RWPE1 (cell line): Measurements from ENCODE around the gene GRIN2A.

Experiments
- CTCF ChIA-PET: fragments of 350-600 bp; sonication (Branson Sonifier 250); formaldehyde crosslinking; extraction: SDS; loops from one replicate; lab custom pipeline; 2021; lab: Yijun Ruan, JAX
- POLR2A ChIA-PET: fragments of 400-600 bp; formaldehyde crosslinking; extraction: SDS; loops from one replicate; lab custom pipeline; 2020; ENCODE audit warnings: antibody characterized with exemption; ENCODE audit not compliant: low non-redundant PET; lab: Yijun Ruan, JAX
- DNase-seq: peaks from one replicate; pipeline ENCODE4 v3.0.0; 2012; ENCODE audit warnings: low spot score
- H3K27ac ChIP-seq: fragments of 450-650 bp; 2 replicates; pipeline ENCODE4 v1.5.1; 2017
- TF ChIP-seq, protein P1 (sequence below): fragments of 450-650 bp; conservative IDR thresholded peaks from 2 replicates; pipeline ENCODE4 v1.5.1; 2017; ENCODE audit warnings: low read depth, mild to moderate bottlenecking

Gene GRIN2A

DNA sequence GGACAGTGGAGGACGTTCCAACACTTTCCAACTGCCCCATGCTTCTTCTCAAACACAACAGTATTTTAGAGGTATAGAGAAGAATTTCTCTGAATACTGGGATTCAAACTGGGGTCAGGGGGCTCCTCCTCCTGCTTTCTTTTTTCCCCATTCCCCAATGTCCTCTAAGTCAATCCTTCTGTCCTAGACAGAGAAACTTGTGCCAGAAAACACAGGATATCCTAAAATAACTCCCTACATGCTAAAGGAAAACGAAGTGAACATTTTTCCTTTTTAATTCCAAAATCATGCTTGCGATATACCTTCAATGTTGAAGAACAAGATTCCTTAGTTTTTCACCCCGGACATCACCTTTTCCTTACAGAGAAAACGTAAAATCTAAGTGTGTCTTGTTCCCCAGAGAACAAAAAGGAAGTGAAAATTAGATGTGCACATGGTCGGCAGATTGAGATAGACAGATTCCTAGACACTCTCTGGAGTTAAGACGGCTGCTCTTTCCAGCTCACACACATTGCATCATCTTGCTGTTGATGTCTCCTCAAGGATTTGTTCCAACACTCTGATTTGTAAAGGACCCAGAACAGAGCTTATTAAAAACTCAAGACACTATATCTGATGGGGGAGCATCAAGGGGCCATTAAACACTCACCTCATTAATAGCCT, 228.2 kb downstream of the GRIN2A start:
- no peak for DNase-seq
- POLR2A ChIA-PET: no interaction called here
- no peak overlapping the region for H3K27ac ChIP-seq
- TF ChIP-seq, protein P1, sequence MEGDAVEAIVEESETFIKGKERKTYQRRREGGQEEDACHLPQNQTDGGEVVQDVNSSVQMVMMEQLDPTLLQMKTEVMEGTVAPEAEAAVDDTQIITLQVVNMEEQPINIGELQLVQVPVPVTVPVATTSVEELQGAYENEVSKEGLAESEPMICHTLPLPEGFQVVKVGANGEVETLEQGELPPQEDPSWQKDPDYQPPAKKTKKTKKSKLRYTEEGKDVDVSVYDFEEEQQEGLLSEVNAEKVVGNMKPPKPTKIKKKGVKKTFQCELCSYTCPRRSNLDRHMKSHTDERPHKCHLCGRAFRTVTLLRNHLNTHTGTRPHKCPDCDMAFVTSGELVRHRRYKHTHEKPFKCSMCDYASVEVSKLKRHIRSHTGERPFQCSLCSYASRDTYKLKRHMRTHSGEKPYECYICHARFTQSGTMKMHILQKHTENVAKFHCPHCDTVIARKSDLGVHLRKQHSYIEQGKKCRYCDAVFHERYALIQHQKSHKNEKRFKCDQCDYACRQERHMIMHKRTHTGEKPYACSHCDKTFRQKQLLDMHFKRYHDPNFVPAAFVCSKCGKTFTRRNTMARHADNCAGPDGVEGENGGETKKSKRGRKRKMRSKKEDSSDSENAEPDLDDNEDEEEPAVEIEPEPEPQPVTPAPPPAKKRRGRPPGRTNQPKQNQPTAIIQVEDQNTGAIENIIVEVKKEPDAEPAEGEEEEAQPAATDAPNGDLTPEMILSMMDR: no peak
- CTCF ChIA-PET: no interaction called here

GRCh38 chr16:9950658-9951057, 231.6 kb downstream of the GRIN2A start:
- CTCF ChIA-PET: no interaction called here
- H3K27ac ChIP-seq: no peak overlapping the region
- POLR2A ChIA-PET: no interaction called here
- TF ChIP-seq, protein P1: no peak
- no peak for DNase-seq

GRCh38 chr16:9949396-9949795, 232.8 kb downstream of the GRIN2A start:
- H3K27ac ChIP-seq: no peak overlapping the region
- TF ChIP-seq, protein P1: no peak
- POLR2A ChIA-PET: no interaction called here
- CTCF ChIA-PET: no interaction called here
- DNase-seq: no peak

- no peak for DNase-seq
- POLR2A ChIA-PET: no interaction called here
- H3K27ac ChIP-seq: no peak overlapping the region
- TF ChIP-seq, protein P1: no peak
- CTCF ChIA-PET: no interaction called here
These were observed 233.3 kb downstream of the GRIN2A start for GRCh38 chr16:9948933-9949332.

GRCh38 chr16:9946022-9946720, 236.1 kb downstream of the GRIN2A start:
- H3K27ac ChIP-seq: no peak overlapping the region
- ChIA-PET POLR2A (no interaction called here), CTCF (interaction anchor here (0.7 kb wide), 1 partner anchor 689 kb away, joined by 4 read pairs; no protein-coding TSS in a partner anchor)
- no peak for DNase-seq
- TF ChIP-seq, protein P1: no peak

GRCh38 chr16:9943121-9943520, 239.1 kb downstream of the GRIN2A start:
- ChIA-PET POLR2A (no interaction called here), CTCF (interaction anchor here (0.6 kb wide), 1 partner anchor 685 kb away, joined by 3 read pairs; no protein-coding TSS in a partner anchor)
- TF ChIP-seq, protein P1: no peak
- DNase-seq: no peak
- no peak overlapping the region for H3K27ac ChIP-seq
